Measurements from ENCODE around the gene TGFB1I1. TPM values are rescaled to one million over a fixed set of nuclear protein-coding genes. Genes with fewer than 3 reads are reported as not detected.

TGFB1I1 gene
- total and polyA plus RNA-seq, 2 of the 13 experiments (the other 11 are each of a cell fraction or from before 2014, with no cell fraction given), result 0.80 to 2.9 TPM

DNA sequence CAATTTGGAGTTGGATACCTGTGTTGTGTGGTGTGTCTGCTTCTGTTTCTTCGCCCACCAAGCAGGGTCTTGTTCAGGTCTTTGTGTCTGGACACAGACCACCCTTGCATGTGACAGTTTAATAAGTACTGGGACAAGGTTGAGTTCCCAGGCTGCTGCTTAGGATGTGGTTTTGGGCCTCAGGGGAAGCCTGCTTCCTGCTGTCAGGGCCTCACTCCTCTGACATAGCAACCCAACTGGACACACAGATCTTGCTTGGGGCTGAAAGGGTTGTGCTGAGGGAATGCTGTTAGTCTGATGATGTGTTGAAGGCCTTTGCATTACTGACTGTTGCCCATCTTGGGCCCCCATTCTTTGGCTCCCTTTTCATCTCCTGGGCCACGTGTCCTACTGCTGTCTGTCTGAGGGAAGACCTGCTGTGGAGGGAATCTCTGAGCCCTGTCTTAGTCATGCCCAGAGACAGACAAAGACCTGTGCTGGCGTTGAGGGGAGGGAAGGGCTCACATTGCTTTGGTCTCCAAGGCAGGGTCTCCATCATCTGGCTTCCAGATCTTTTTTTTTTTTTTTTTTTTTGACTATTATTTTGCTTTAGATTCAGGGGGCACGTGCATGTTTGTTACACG is 4.7 kb upstream of the TGFB1I1 start:
- CTCF ChIA-PET (ENCODE audit: low intra/inter-chr PET ratio, low total read pairs), result no interaction called here
- WGBS (ENCODE audit: low lambda C conversion rate), result 94% methylated on average over 5 of the region's 5 CpGs
- DNase-seq (ENCODE audit: low spot score), result no peak
- intact Hi-C loops (cut with micrococcal nuclease; ENCODE audit: unreplicated experiment) (no loop called here), in situ Hi-C loops (cut with HindIII; ENCODE audit: extremely low pct_ligation_motif_present, low pct_unique_long_range_greater_than_20kb) (no loop called here)
- Histone ChIP-seq H3K9me3 (ENCODE audit: low read length) (no peaks in the 10 kb centered on the region), H3K4me3 (replicated peaks in 1 of 3; ENCODE audit: insufficient read depth in 1 of 3, low read depth in 2 of 3, low read length in 3 of 3) (no peak overlapping the region), H3K4me1 (ENCODE audit: insufficient read depth, low read length) (peaks cover 12% of the 10 kb centered on the region), H2AFZ (ENCODE audit: low read length) (no peak overlapping the region), H3K36me3 (replicated peaks in 1 of 2; ENCODE audit: control insufficient read depth in 1 of 2, insufficient read depth in 2 of 2, low read length in 2 of 2) (peaks cover 26 to 40% of the 10 kb centered on the region in 2 experiments), H3K4me2 (ENCODE audit: low read depth, low read length) (no peak overlapping the region), H3K79me2 (ENCODE audit: insufficient read depth, low read length) (no peaks in the 10 kb centered on the region), H3K27ac (ENCODE audit: extremely low read length, insufficient read depth, low read length) (no peak overlapping the region), H3K9ac (ENCODE audit: insufficient read depth, low read depth, low read length) (no peak overlapping the region), H4K20me1 (ENCODE audit: insufficient read depth, low read length) (no peaks in the 10 kb centered on the region), H3K27me3 (ENCODE audit: control insufficient read depth in 1 of 2, insufficient read depth in 2 of 2, low read length in 2 of 2) (peaks cover 0 to 7% of the 10 kb centered on the region in 2 experiments; a peak in 1 of 5 replicates)
- POLR2A ChIA-PET, result interaction anchor here (2.2 kb wide), 1 partner anchor 8 kb away, joined by 6 read pairs; the partner anchor contains the start of gene ARMC5
- no peak for FAIRE-seq
- no peak for ATAC-seq
- no TSS peak for BruUV-seq (replicated peaks)
- TF ChIP-seq POLR2A (IDR thresholded peaks at IDR 0.05; ENCODE audit: insufficient read depth in 1 of 2, low read depth in 2 of 2, low read length in 2 of 2) (peak in 1 of 2 experiments; percentile 24; a peak in 1 of 4 replicates), FOXA3 (CRISPR knock-in tag; IDR thresholded peaks at IDR 0.05) (no peak)
- TF ChIP-seq, protein P1, sequence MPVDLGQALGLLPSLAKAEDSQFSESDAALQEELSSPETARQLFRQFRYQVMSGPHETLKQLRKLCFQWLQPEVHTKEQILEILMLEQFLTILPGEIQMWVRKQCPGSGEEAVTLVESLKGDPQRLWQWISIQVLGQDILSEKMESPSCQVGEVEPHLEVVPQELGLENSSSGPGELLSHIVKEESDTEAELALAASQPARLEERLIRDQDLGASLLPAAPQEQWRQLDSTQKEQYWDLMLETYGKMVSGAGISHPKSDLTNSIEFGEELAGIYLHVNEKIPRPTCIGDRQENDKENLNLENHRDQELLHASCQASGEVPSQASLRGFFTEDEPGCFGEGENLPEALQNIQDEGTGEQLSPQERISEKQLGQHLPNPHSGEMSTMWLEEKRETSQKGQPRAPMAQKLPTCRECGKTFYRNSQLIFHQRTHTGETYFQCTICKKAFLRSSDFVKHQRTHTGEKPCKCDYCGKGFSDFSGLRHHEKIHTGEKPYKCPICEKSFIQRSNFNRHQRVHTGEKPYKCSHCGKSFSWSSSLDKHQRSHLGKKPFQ (CRISPR knock-in tag; IDR thresholded peaks at IDR 0.05; ENCODE audit: insufficient replicate concordance), result no peak
- TF ChIP-seq, protein P2, sequence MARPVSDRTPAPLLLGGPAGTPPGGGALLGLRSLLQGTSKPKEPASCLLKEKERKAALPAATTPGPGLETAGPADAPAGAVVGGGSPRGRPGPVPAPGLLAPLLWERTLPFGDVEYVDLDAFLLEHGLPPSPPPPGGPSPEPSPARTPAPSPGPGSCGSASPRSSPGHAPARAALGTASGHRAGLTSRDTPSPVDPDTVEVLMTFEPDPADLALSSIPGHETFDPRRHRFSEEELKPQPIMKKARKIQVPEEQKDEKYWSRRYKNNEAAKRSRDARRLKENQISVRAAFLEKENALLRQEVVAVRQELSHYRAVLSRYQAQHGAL (CRISPR knock-in tag; IDR thresholded peaks at IDR 0.05; ENCODE audit: not compliant biosample characterization), result no peak

DNA sequence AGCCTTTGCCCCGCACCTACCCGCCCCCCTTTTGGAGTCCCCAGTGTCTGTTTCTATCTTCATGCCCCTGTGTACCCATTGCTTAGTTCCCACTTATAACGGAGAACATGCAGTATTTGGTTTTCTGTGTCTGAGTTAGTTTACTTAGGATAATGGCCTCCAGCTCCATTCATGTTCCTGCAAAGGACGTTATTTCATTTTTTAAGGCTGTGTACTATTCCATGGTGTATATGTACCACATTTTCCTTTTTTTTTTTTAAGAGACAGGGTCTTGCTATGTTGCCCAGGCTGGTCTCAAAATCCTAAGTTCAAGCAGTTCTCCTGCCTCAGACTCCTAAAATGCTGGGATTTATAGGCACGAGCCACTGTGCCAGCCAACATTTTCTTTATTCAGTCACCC is 4.1 kb upstream of the TGFB1I1 start:
- BruUV-seq (replicated peaks), result no TSS peak
- DNase-seq (ENCODE audit: low spot score), result no peak
- H3K79me2 ChIP-seq (ENCODE audit: insufficient read depth, low read length), result no peaks in the 10 kb centered on the region
- H3K9ac ChIP-seq (ENCODE audit: insufficient read depth, low read depth, low read length), result no peak overlapping the region
- intact Hi-C loops (cut with micrococcal nuclease; ENCODE audit: unreplicated experiment), result no loop called here
- H4K20me1 ChIP-seq (ENCODE audit: insufficient read depth, low read length), result no peaks in the 10 kb centered on the region
- FAIRE-seq, result no peak
- no peak overlapping the region for H3K4me2 ChIP-seq (ENCODE audit: low read depth, low read length)
- CTCF ChIA-PET (ENCODE audit: low intra/inter-chr PET ratio, low total read pairs), result no interaction called here
- no peak overlapping the region for H3K4me3 ChIP-seq (replicated peaks in 1 of 3; ENCODE audit: insufficient read depth in 1 of 3, low read depth in 2 of 3, low read length in 3 of 3)
- H3K36me3 ChIP-seq (replicated peaks in 1 of 2; ENCODE audit: control insufficient read depth in 1 of 2, insufficient read depth in 2 of 2, low read length in 2 of 2), result peaks cover 20 to 34% of the 10 kb centered on the region in 2 experiments
- no peaks in the 10 kb centered on the region for H3K9me3 ChIP-seq (ENCODE audit: low read length)
- peaks cover 0 to 7% of the 10 kb centered on the region in 2 experiments; a peak in 1 of 5 replicates for H3K27me3 ChIP-seq (ENCODE audit: control insufficient read depth in 1 of 2, insufficient read depth in 2 of 2, low read length in 2 of 2)
- no peak for ATAC-seq
- 74% methylated on average over 5 of the region's 5 CpGs for WGBS (ENCODE audit: low lambda C conversion rate)
- no peak overlapping the region for H2AFZ ChIP-seq (ENCODE audit: low read length)
- no peak overlapping the region for H3K27ac ChIP-seq (ENCODE audit: extremely low read length, insufficient read depth, low read length)
- POLR2A ChIA-PET, result interaction anchor here (0.6 to 2.2 kb wide), 3 partner anchors 8 to 373 kb away, joined by 3 to 6 read pairs (median 5); partner anchors contain the start of genes ARMC5 and VKORC1
- in situ Hi-C loops (cut with HindIII; ENCODE audit: extremely low pct_ligation_motif_present, low pct_unique_long_range_greater_than_20kb), result no loop called here
- peaks cover 18% of the 10 kb centered on the region for H3K4me1 ChIP-seq (ENCODE audit: insufficient read depth, low read length)
- TF ChIP-seq, protein P3, sequence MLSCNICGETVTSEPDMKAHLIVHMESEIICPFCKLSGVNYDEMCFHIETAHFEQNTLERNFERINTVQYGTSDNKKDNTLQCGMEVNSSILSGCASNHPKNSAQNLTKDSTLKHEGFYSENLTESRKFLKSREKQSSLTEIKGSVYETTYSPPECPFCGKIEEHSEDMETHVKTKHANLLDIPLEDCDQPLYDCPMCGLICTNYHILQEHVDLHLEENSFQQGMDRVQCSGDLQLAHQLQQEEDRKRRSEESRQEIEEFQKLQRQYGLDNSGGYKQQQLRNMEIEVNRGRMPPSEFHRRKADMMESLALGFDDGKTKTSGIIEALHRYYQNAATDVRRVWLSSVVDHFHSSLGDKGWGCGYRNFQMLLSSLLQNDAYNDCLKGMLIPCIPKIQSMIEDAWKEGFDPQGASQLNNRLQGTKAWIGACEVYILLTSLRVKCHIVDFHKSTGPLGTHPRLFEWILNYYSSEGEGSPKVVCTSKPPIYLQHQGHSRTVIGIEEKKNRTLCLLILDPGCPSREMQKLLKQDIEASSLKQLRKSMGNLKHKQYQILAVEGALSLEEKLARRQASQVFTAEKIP (CRISPR knock-in tag; IDR thresholded peaks at IDR 0.05; ENCODE audit: borderline replicate concordance), result no peak
- TF ChIP-seq ISL2 (CRISPR knock-in tag; IDR thresholded peaks at IDR 0.05) (no peak), ZNF138 (CRISPR knock-in tag; IDR thresholded peaks at IDR 0.05; ENCODE audit: low read depth) (no peak), AHR (CRISPR knock-in tag; IDR thresholded peaks at IDR 0.05) (no peak), IRF2 (CRISPR knock-in tag; IDR thresholded peaks at IDR 0.05) (no peak), MEIS2 (CRISPR knock-in tag; IDR thresholded peaks at IDR 0.05) (no peak)
- TF ChIP-seq, protein P4, sequence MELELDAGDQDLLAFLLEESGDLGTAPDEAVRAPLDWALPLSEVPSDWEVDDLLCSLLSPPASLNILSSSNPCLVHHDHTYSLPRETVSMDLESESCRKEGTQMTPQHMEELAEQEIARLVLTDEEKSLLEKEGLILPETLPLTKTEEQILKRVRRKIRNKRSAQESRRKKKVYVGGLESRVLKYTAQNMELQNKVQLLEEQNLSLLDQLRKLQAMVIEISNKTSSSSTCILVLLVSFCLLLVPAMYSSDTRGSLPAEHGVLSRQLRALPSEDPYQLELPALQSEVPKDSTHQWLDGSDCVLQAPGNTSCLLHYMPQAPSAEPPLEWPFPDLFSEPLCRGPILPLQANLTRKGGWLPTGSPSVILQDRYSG (CRISPR knock-in tag; IDR thresholded peaks at IDR 0.05), result no peak
